H1 (cell line): ENCODE measurements around the gene KRT6C. TPM values are rescaled to one million over a fixed set of nuclear protein-coding genes. Genes with fewer than 3 reads are reported as not detected.

ENCODE experiments used
- USF2 ChIP-seq: IDR thresholded peaks from 2 replicates; pipeline ENCODE4 v1.6.1; 2011; ENCODE audit warnings: low read length, improper control_type of control experiment
- polyA plus RNA-seq, 7 experiments: library from polyadenylated mRNA; depleted of rRNA in 3 of 7; stranded (reverse) in 5 of 7; unstranded in 2 of 7; fragments of >200 nt in 5 of 7; fragments of 200-250 nt in 2 of 7; gene quantifications; 1 replicate in 5 of 7; 2 replicates in 1 of 7; 4 replicates in 1 of 7; pipeline versions ENCODE4 v1.2.1 to v1.2.3, GENCODE V29; 2011 to 2013; ENCODE audit warnings: missing spikeins in 2 of 7, mixed read lengths in 2 of 7
- total RNA-seq: library from RNA; stranded (reverse); fragmentation: NEBNext Ultra II Directional; extraction: Animal tissue kit (Norgen Biotek cat#: 25700); gene quantifications from 2 replicates; pipeline ENCODE4 v1.2.1, GENCODE V29; 2021

The KRT6C gene
- total and polyA plus RNA-seq, 2 of the 8 experiments (the other 6 are each of a cell fraction or from before 2014, with no cell fraction given): not detected

GRCh38 chr12:52494518-52494917 is 20.9 kb upstream of the KRT6C start (continued):
- no peak for TF ChIP-seq USF2
- TF ChIP-seq, all 59 proteins: peak for 0
